A549 (cell line): ENCODE data around the gene WFS1. TPM values are rescaled to one million over a fixed set of nuclear protein-coding genes. Genes with fewer than 3 reads are reported as not detected.

Experiments used
- ATAC-seq, 2 experiments: fragments of 200-7000 bp in 1 of 2; fragments of >200 bp in 1 of 2; cut with Nextera tagmentation in 1 of 2; cut with Tn5 transposase in 1 of 2; 3 replicates each; pipeline versions ENCODE4 v1.8.0 to v1.9.1; 2018 to 2020; ENCODE audit warnings: mild to moderate bottlenecking in 1 of 2, moderate library complexity in 1 of 2
- CTCF ChIA-PET: fragments of 300-600 bp; sonication (Branson Sonifier 250); formaldehyde crosslinking; extraction: SDS; loops from one replicate; lab custom pipeline; 2021; ENCODE audit warnings: antibody characterized with exemption, inconsistent platforms; lab: Yijun Ruan, JAX
- POLR2A ChIA-PET: fragments of 350-600 bp; formaldehyde crosslinking; extraction: SDS; loops from one replicate; lab custom pipeline; 2021; ENCODE audit warnings: antibody characterized with exemption, inconsistent platforms; lab: Yijun Ruan, JAX
- DNase-seq, 2 experiments: peaks; one replicate each; pipeline versions ENCODE4 v3.0.0 to v3.0.0-alpha.2; 2011 to 2016; ENCODE audit warnings: low read depth in 1 of 2, low spot score in 1 of 2
- FAIRE-seq: peaks from 2 replicates; lab custom pipeline; 2011; peaks lifted over from hg19 to GRCh38; lab: Jason Lieb, UNC
- H3K27ac ChIP-seq, 2 experiments: fragments of >200 bp; sonication (Bioruptor Twin); formaldehyde crosslinking; 3 replicates each; pipeline ENCODE4 v1.5.1; 2016 to 2017
- H3K4me1 ChIP-seq: fragments of >200 bp; sonication (Bioruptor Twin); formaldehyde crosslinking; 3 replicates; pipeline ENCODE4 v1.6.1; 2016
- H3K4me2 ChIP-seq: fragments of >200 bp; sonication (Bioruptor Twin); formaldehyde crosslinking; 3 replicates; pipeline ENCODE4 v1.6.1; 2016
- H3K4me3 ChIP-seq: fragments of >200 bp; sonication (Bioruptor Twin); formaldehyde crosslinking; 3 replicates; pipeline ENCODE4 v1.5.1; 2016
- H3K9me3 ChIP-seq: fragments of >200 bp; sonication (Bioruptor Twin); formaldehyde crosslinking; 3 replicates; pipeline ENCODE4 v1.6.1; 2016
- CBX2 ChIP-seq: fragments of 200-600 bp; sonication (generic); IDR thresholded peaks from 2 replicates; pipeline ENCODE4 v1.6.1; 2016; ENCODE audit warnings: low read depth, mild to moderate bottlenecking, borderline replicate concordance
- CBX8 ChIP-seq: fragments of 200-600 bp; sonication (generic); IDR thresholded peaks from 2 replicates; pipeline ENCODE4 v1.6.1; 2016
- CEBPB ChIP-seq, 2 experiments: fragments of >200 bp in 1 of 2; sonication (Bioruptor Twin) in 1 of 2; formaldehyde crosslinking in 1 of 2; IDR thresholded peaks; 2 replicates each; pipeline ENCODE4 v1.6.1; 2012 to 2016
- EP300 ChIP-seq, 2 experiments: fragments of >200 bp; sonication (Bioruptor Twin); formaldehyde crosslinking; IDR thresholded peaks; 2 replicates in 1 of 2; 3 replicates in 1 of 2; pipeline ENCODE4 v1.6.1; 2016 to 2017
- GATA3 ChIP-seq: IDR thresholded peaks from 2 replicates; pipeline ENCODE4 v1.6.1; 2012; ENCODE audit warnings: borderline replicate concordance
- HDAC2 ChIP-seq: fragments of 200-600 bp; sonication (generic); IDR thresholded peaks from 2 replicates; pipeline ENCODE4 v1.6.1; 2016
- HEYL ChIP-seq: fragments of 250-450 bp; sonication (Bioruptor Pico); IDR thresholded peaks from 2 replicates; pipeline ENCODE4 v1.8.0; 2021; ENCODE audit warnings: mild to moderate bottlenecking, moderate library complexity
- HOXB13 ChIP-seq: fragments of 250-450 bp; sonication (Bioruptor Pico); IDR thresholded peaks from 2 replicates; pipeline ENCODE4 v1.5.0; 2020; ENCODE audit warnings: low read depth, mild to moderate bottlenecking, moderate library complexity
- KDM1A ChIP-seq: fragments of 200-600 bp; sonication (generic); IDR thresholded peaks from 2 replicates; pipeline ENCODE4 v1.6.1; 2016; ENCODE audit warnings: low read depth, mild to moderate bottlenecking
- MAFK ChIP-seq: fragments of 450-650 bp; IDR thresholded peaks from 2 replicates; pipeline ENCODE4 v1.6.1; 2014; ENCODE audit not compliant: partially characterized antibody
- MYC ChIP-seq: IDR thresholded peaks from 2 replicates; pipeline ENCODE4 v1.6.1; 2012; ENCODE audit warnings: mild to moderate bottlenecking, inconsistent platforms, low read length, improper control_type of control experiment, borderline replicate concordance
- NR3C1 ChIP-seq: fragments of >200 bp; sonication (Bioruptor Twin); formaldehyde crosslinking; IDR thresholded peaks from 3 replicates; pipeline ENCODE4 v1.6.1; 2017
- PHF8 ChIP-seq: fragments of 200-600 bp; sonication (generic); IDR thresholded peaks from 2 replicates; pipeline ENCODE4 v1.6.1; 2016; ENCODE audit warnings: low read depth, mild to moderate bottlenecking, antibody characterized with exemption, moderate library complexity, borderline replicate concordance
- POLR2A ChIP-seq: IDR thresholded peaks from 2 replicates; pipeline ENCODE4 v1.6.1; 2012; ENCODE audit warnings: mild to moderate bottlenecking, low read length
- RAD21 ChIP-seq, 2 experiments: fragments of >200 bp in 1 of 2; sonication (Bioruptor Twin) in 1 of 2; formaldehyde crosslinking in 1 of 2; IDR thresholded peaks in 1 of 2; conservative IDR thresholded peaks in 1 of 2; 2 replicates in 1 of 2; 3 replicates in 1 of 2; pipeline ENCODE4 v1.6.1; 2012 to 2018; ENCODE audit warnings: inconsistent platforms in 1 of 2
- RARB ChIP-seq: fragments of 250-450 bp; sonication (Bioruptor Pico); IDR thresholded peaks from 2 replicates; pipeline ENCODE4 v1.8.0; 2021; ENCODE audit warnings: mild to moderate bottlenecking, moderate library complexity
- RCOR1 ChIP-seq: fragments of 150-350 bp; IDR thresholded peaks from 2 replicates; pipeline ENCODE4 v1.6.1; 2014; ENCODE audit warnings: antibody characterized with exemption, low read length, low read depth
- RFX5 ChIP-seq: fragments of 450-650 bp; IDR thresholded peaks from 2 replicates; pipeline ENCODE4 v1.7.1; 2014; ENCODE audit warnings: antibody characterized with exemption, mild to moderate bottlenecking, moderate library complexity
- SMC3 ChIP-seq: fragments of >200 bp; sonication (Bioruptor Twin); formaldehyde crosslinking; IDR thresholded peaks from 3 replicates; pipeline ENCODE4 v1.6.1; 2018; ENCODE audit warnings: inconsistent platforms
- TFCP2L1 ChIP-seq: fragments of 250-450 bp; sonication (Bioruptor Pico); IDR thresholded peaks from 2 replicates; pipeline ENCODE4 v1.5.0; 2021; ENCODE audit warnings: mild to moderate bottlenecking
- ZFP36 ChIP-seq: fragments of 450-650 bp; IDR thresholded peaks from 2 replicates; pipeline ENCODE4 v1.6.1; 2014; ENCODE audit warnings: borderline replicate concordance; ENCODE audit not compliant: partially characterized antibody
- ZSCAN20 ChIP-seq: fragments of 250-450 bp; sonication (Bioruptor Pico); IDR thresholded peaks from 2 replicates; pipeline ENCODE4 v1.8.0; 2022; ENCODE audit warnings: mild to moderate bottlenecking, moderate library complexity
- WGBS: methylation state at CpG from one replicate; pipeline ENCODE4 v1.1.6; 2017; ENCODE audit errors: missing lambda C conversion rate; 5-methylcytosine and 5-hydroxymethylcytosine counted together
- polyA plus RNA-seq, 4 experiments: library from polyadenylated mRNA; depleted of rRNA in 3 of 4; stranded (reverse); fragments of >200 nt; fragmentation: RNase III in 1 of 4; extraction: RNeasy Plus Mini Kit Qiagen cat#74134 plus additional on column Dnase treatment in 1 of 4; gene quantifications; 2 replicates in 3 of 4; 3 replicates in 1 of 4; pipeline ENCODE4 v1.2.3, GENCODE V29; 2011 to 2017
- TF ChIP-seq, protein P1 (sequence below): fragments of >200 bp; sonication (Bioruptor Twin); formaldehyde crosslinking; IDR thresholded peaks from 3 replicates; pipeline ENCODE4 v1.5.1; 2016
- TF ChIP-seq, protein P2 (sequence below): fragments of 150-350 bp; IDR thresholded peaks from 2 replicates; pipeline ENCODE4 v1.6.1; 2014; ENCODE audit warnings: low read depth, mild to moderate bottlenecking, low read length

The WFS1 gene
- polyA plus RNA-seq, 2 of the 4 experiments (the other 2 are of a cell fraction), result 8.8 to 13.6 TPM

DNA sequence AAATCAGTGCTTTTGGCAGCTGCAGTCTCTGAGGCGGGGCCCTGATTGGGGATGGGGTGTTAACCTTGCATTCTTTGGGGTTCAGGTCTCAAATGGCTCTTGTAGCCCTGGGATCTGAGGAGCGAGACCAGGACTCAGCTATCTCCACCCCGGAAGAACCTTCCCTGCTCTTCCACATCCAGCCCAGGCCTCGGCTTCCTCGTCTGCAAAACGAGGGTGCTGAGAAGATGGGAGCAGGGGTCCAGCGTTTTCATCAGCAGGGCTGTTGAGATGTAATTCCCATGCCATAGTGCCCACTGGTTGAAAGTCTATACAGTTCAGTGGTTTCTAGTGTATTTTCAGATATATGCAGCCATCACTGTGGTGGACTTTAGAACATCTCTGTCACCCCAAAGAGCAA, 34.6 kb upstream of the WFS1 start (continued):
- TF ChIP-seq, protein P1, sequence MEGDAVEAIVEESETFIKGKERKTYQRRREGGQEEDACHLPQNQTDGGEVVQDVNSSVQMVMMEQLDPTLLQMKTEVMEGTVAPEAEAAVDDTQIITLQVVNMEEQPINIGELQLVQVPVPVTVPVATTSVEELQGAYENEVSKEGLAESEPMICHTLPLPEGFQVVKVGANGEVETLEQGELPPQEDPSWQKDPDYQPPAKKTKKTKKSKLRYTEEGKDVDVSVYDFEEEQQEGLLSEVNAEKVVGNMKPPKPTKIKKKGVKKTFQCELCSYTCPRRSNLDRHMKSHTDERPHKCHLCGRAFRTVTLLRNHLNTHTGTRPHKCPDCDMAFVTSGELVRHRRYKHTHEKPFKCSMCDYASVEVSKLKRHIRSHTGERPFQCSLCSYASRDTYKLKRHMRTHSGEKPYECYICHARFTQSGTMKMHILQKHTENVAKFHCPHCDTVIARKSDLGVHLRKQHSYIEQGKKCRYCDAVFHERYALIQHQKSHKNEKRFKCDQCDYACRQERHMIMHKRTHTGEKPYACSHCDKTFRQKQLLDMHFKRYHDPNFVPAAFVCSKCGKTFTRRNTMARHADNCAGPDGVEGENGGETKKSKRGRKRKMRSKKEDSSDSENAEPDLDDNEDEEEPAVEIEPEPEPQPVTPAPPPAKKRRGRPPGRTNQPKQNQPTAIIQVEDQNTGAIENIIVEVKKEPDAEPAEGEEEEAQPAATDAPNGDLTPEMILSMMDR, result no peak
- TF ChIP-seq ZSCAN20 (no peak), POLR2A (no peak), RCOR1 (no peak)

DNA sequence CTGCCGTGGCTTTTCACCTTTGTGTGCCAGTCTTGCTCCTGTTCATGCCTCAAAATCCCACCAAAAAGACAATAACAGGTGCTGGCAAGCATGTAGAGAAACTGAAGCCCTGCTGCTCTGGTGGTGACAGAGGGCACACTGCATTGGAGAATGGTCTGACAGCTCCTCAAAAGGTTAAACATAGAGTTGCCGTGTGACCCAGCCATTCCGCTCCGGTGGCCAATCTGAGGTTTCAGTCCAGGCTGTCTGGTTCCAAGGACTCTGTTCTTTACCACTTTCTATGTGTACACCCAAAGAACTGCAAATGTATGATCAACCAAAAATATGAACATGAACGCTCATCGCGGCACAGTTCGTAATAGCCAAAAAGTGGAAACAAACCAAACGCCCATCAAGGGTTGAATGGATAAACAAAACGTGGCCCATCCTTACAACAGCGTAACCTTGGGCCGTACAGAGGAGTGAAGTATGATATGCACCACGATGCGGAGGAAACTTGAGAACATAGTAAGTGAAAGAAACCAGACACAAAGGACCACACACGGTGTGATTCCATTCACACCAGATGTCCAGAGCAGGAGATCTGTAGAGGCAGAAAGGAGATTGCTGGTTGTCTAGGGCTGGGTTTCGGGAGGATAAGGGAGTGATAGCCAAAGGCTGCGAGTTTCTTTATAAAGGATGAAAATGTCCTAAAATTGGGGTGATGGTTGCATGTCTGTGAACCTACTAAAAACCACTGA, 33.6 kb upstream of the WFS1 start:
- Histone ChIP-seq H3K27ac (no peak overlapping the region), H3K4me1 (no peaks in the 10 kb centered on the region), H3K9me3 (no peaks in the 10 kb centered on the region), H3K4me3 (no peak overlapping the region), H3K4me2 (no peak overlapping the region)
- POLR2A ChIA-PET, result no interaction called here
- DNase-seq, result no peak
- WGBS, result 62% methylated on average over 16 of the region's 17 CpGs
- CTCF ChIA-PET, result interaction anchor here (1.4 kb wide), 1 partner anchor 15 kb away, joined by 7 read pairs; no protein-coding TSS in a partner anchor
- ATAC-seq, result no peak
- FAIRE-seq, result no peak
- no peak for TF ChIP-seq ZFP36
- TF ChIP-seq CEBPB (IDR thresholded peaks at IDR 0.05), result no peak
- TF ChIP-seq HDAC2, result no peak
- TF ChIP-seq RCOR1, result no peak
- no peak for TF ChIP-seq HEYL (CRISPR knock-in tag)
- no peak for TF ChIP-seq PHF8
- TF ChIP-seq RAD21 (conservative IDR thresholded peaks at IDR 0.05 in 1 of 2, IDR thresholded peaks at IDR 0.05 in 1 of 2), result no peak
- no peak for TF ChIP-seq RFX5
- TF ChIP-seq RARB (CRISPR knock-in tag), result no peak
- no peak for TF ChIP-seq TFCP2L1 (CRISPR knock-in tag)
- no peak for TF ChIP-seq HOXB13 (CRISPR knock-in tag)
- TF ChIP-seq NR3C1, result no peak
- no peak for TF ChIP-seq KDM1A
- no peak for TF ChIP-seq MYC
- TF ChIP-seq CBX2, result no peak
- no peak for TF ChIP-seq SMC3
- TF ChIP-seq GATA3, result no peak
- TF ChIP-seq, protein P2, sequence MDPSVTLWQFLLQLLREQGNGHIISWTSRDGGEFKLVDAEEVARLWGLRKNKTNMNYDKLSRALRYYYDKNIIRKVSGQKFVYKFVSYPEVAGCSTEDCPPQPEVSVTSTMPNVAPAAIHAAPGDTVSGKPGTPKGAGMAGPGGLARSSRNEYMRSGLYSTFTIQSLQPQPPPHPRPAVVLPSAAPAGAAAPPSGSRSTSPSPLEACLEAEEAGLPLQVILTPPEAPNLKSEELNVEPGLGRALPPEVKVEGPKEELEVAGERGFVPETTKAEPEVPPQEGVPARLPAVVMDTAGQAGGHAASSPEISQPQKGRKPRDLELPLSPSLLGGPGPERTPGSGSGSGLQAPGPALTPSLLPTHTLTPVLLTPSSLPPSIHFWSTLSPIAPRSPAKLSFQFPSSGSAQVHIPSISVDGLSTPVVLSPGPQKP, result no peak
- no peak for TF ChIP-seq MAFK
- TF ChIP-seq CBX8, result no peak

DNA sequence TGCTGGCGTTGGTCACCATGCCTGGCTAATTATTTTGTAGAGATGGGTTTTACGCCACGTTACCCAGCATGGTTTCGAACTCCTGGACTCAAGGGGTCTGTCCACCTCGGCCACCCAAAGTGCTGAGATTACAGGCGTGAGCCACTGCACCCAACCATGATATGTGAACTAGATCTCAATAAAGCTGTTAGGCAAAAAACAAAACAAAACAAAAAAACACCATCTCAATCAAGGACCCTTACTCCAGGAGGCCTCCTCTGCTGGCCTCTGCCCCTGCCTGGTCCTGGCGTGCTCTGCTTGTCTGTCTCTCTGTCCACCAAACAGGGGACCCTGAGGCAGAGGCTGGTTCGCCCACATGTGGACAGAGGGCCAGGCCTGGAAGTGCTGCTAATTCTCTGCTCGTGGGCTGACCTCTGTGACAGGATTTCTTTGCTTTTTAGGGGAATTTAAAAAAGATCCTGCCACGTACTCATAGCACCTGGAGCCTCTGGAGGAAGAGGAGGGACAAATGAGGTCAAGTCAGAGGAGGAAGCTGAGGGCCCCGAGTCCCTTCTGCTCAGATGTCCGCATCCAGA, 32.7 kb upstream of the WFS1 start:
- TF ChIP-seq ZFP36 (no peak), EP300 (IDR thresholded peaks at IDR 0.05) (no peak), RFX5 (no peak), HEYL (CRISPR knock-in tag) (no peak)
- ChIA-PET CTCF (no interaction called here), POLR2A (no interaction called here)
- DNase-seq, result no peak
- Histone ChIP-seq H3K4me3 (no peak overlapping the region), H3K9me3 (no peaks in the 10 kb centered on the region), H3K4me2 (no peak overlapping the region), H3K27ac (no peak overlapping the region), H3K4me1 (no peaks in the 10 kb centered on the region)
- WGBS, result 51% methylated on average over 12 of the region's 12 CpGs
- ATAC-seq, result no peak
- FAIRE-seq, result no peak
